Uterus (tissue), 2 donors: ENCODE data around the gene PLD1.

Source experiments
- CTCF ChIP-seq, 4 experiments: fragments of 200-600 bp in 2 of 4; fragments of 450-650 bp in 2 of 4; sonication (generic) in 2 of 4; IDR thresholded peaks; one replicate each; pipeline ENCODE4 v1.5.1; 2016 to 2019; ENCODE audit warnings: antibody characterized with exemption in 4 of 4, mild to moderate bottlenecking in 2 of 4, moderate library complexity in 1 of 4
- POLR2A ChIP-seq, 2 donors: fragments of 450-650 bp; IDR thresholded peaks; one replicate each; pipeline ENCODE4 v1.6.1; 2016; ENCODE audit warnings: antibody characterized with exemption in 2 of 2, mild to moderate bottlenecking in 1 of 2, moderate library complexity in 1 of 2

GRCh38 chr3:171688593-171688992 lies 121.7 kb downstream of the PLD1 start:
- no peak for TF ChIP-seq CTCF (IDR thresholded peaks at IDR 0.05)
- no peak for TF ChIP-seq POLR2A (IDR thresholded peaks at IDR 0.05)
